GM20431 (cell line): ENCODE results near the gene GMDS.

ENCODE experiments used
- in situ Hi-C: fragments of 300-500 bp; cut with MseI, MboI; formaldehyde crosslinking; loops from one replicate; pipeline ENCODE4 v1.15.0; 2020; ENCODE audit warnings: low sequenced_read_pairs; ENCODE audit not compliant: unreplicated experiment

The GMDS gene

GRCh38 chr6:2216794-2217383 is 28.5 kb downstream of the GMDS start:
- in situ Hi-C loops, result loop anchor here (10.0 to 25.0 kb wide), 2 partner anchors 138 to 420 kb away; no protein-coding TSS in a partner anchor

- in situ Hi-C loops, result loop anchor here (10.0 to 25.0 kb wide), 2 partner anchors 139 to 422 kb away; no protein-coding TSS in a partner anchor
These were observed 30.1 kb downstream of the GMDS start for GRCh38 chr6:2215342-2215741.

- in situ Hi-C loops, result loop anchor here (10.0 to 25.0 kb wide), 2 partner anchors 142 to 424 kb away; no protein-coding TSS in a partner anchor
These were observed 32.3 kb downstream of the GMDS start for GRCh38 chr6:2213086-2213485.

- in situ Hi-C loops, result loop anchor here (25.0 kb wide), 1 partner anchor 428 kb away; no protein-coding TSS in a partner anchor
These were observed 36.1 kb downstream of the GMDS start for GRCh38 chr6:2209226-2209809.

GRCh38 chr6:2208468-2208867 is 36.9 kb downstream of the GMDS start:
- in situ Hi-C loops, result loop anchor here (25.0 kb wide), 1 partner anchor 429 kb away; no protein-coding TSS in a partner anchor

GRCh38 chr6:2205396-2205795 is 40.0 kb downstream of the GMDS start:
- in situ Hi-C loops, result loop anchor here (25.0 kb wide), 1 partner anchor 432 kb away; no protein-coding TSS in a partner anchor

GRCh38 chr6:2204272-2204671 is 41.1 kb downstream of the GMDS start:
- in situ Hi-C loops, result loop anchor here (25.0 kb wide), 1 partner anchor 433 kb away; no protein-coding TSS in a partner anchor

- in situ Hi-C loops, result loop anchor here (25.0 kb wide), 1 partner anchor 434 kb away; no protein-coding TSS in a partner anchor
These were observed 42.1 kb downstream of the GMDS start for GRCh38 chr6:2203264-2203663.

- in situ Hi-C loops, result loop anchor here (25.0 kb wide), 1 partner anchor 586 kb away; the partner anchor contains the start of gene FOXC1
These were observed 47.4 kb downstream of the GMDS start for GRCh38 chr6:2197984-2198383.

- in situ Hi-C loops, result loop anchor here (25.0 kb wide), 1 partner anchor 585 kb away; the partner anchor contains the start of gene FOXC1
These were observed 48.2 kb downstream of the GMDS start for GRCh38 chr6:2197177-2197671.

- in situ Hi-C loops, result loop anchor here (25.0 kb wide), 1 partner anchor 584 kb away; the partner anchor contains the start of gene FOXC1
These were observed 49.2 kb downstream of the GMDS start for GRCh38 chr6:2196079-2196679.

GRCh38 chr6:2194643-2195042 is 50.8 kb downstream of the GMDS start:
- in situ Hi-C loops, result loop anchor here (25.0 kb wide), 1 partner anchor 582 kb away; the partner anchor contains the start of gene FOXC1

- in situ Hi-C loops, result loop anchor here (25.0 kb wide), 1 partner anchor 582 kb away; the partner anchor contains the start of gene FOXC1
These were observed 51.5 kb downstream of the GMDS start for GRCh38 chr6:2193931-2194330.

- in situ Hi-C loops, result loop anchor here (25.0 kb wide), 1 partner anchor 581 kb away; the partner anchor contains the start of gene FOXC1
These were observed 52.4 kb downstream of the GMDS start for GRCh38 chr6:2192976-2193375.

GRCh38 chr6:2191390-2191740 is 54.0 kb downstream of the GMDS start:
- in situ Hi-C loops, result loop anchor here (25.0 kb wide), 1 partner anchor 579 kb away; the partner anchor contains the start of gene FOXC1

GRCh38 chr6:2190661-2191389 is 54.6 kb downstream of the GMDS start:
- in situ Hi-C loops, result loop anchor here (25.0 kb wide), 1 partner anchor 579 kb away; the partner anchor contains the start of gene FOXC1

GRCh38 chr6:2188856-2189384 is 56.5 kb downstream of the GMDS start:
- in situ Hi-C loops, result loop anchor here (25.0 kb wide), 1 partner anchor 577 kb away; the partner anchor contains the start of gene FOXC1

GRCh38 chr6:2188397-2188796 is 57.0 kb downstream of the GMDS start:
- in situ Hi-C loops, result loop anchor here (25.0 kb wide), 1 partner anchor 576 kb away; the partner anchor contains the start of gene FOXC1

GRCh38 chr6:2187826-2188225 is 57.6 kb downstream of the GMDS start:
- in situ Hi-C loops, result loop anchor here (25.0 kb wide), 1 partner anchor 576 kb away; the partner anchor contains the start of gene FOXC1
